Hindlimb muscle (tissue), 1 donor: ENCODE measurements around the gene RAB31. TPM values are rescaled to one million over a fixed set of nuclear protein-coding genes. Genes with fewer than 3 reads are reported as not detected.

Source experiments
- DNase-seq: peaks from one replicate; pipeline ENCODE4 v3.0.0-alpha.2; 2013
- polyA plus RNA-seq: library from polyadenylated mRNA; unstranded; fragments of 120-200 nt; gene quantifications from one replicate; pipeline ENCODE4 v1.2.1, GENCODE V29; 2013; ENCODE audit not compliant: insufficient read length

RAB31 gene
- polyA plus RNA-seq, 1 donor: 20.8 TPM

DNA sequence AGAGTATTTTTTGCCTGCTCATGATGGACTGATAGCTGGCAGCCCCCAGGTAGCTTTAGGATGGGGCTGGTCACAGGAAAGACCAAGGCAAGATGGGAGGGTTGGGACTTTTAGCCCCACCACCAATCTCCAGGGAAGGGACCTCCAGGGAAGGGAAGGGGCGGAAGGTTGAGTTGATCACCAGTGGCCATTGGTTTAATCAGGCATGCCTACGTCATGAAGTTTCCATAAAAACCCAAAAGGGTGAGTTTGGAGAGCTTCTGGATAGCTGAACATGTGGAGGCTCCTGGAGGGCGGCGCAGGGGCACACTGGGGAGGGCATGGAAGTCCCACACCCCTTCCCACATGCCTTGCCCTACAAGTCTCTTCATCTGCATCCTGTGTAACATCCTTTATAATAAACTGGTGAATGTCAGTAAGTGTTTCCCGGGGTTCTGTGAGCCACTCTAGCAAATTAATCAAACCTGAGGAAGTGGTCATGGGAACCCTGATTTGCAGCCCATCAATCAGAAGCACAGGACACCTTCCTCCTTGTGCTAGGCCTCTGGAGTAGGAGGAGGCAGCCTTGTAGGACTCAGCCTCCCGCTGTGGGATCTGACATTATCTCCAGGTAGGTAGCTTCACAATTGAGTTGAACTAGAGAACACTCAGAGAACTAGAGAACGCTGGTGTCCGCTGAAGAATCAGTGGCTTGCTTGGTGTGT is 30.3 kb downstream of the RAB31 start:
- DNase-seq: no peak

GRCh38 chr18:9739516-9739915 is 31.4 kb downstream of the RAB31 start:
- DNase-seq: no peak

DNA sequence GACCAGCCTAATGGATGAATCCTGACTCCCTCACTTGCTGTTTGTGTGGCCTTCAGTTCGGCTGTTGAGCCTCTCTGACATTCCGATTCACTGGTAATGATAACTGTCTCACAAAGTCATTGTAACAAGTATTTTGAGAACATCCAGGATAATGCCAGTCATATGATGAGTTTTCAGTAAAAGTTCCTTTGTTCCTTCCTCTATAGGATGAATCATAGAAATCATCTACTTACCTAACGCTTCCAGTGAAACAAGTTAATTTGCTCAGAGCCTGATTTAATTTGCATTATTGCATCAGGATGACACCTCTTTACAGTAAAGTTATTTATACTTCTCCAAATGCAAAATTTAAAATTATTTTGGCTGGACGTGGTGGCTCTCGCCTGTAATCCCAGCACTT is 32.0 kb downstream of the RAB31 start:
- no peak for DNase-seq

DNA sequence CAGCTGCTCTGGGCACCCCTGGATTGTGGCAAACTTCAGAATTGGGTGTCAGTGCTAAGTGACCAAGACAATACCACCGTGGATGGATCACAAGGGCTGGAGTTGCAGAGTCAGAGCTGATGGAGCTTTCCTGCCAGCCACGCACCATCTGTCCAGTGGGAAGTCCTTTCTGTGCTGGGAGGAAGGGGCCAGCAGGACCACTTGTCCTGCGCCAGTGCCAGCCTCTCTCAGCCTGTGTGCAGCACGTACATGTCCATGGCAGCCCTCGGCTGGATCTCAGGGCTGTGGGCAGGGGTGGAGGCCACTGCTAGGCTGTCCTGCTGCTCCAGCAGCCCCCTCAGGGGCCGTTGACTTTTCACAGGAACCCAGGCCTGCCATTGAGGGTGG is 33.3 kb downstream of the RAB31 start:
- no peak for DNase-seq

DNA sequence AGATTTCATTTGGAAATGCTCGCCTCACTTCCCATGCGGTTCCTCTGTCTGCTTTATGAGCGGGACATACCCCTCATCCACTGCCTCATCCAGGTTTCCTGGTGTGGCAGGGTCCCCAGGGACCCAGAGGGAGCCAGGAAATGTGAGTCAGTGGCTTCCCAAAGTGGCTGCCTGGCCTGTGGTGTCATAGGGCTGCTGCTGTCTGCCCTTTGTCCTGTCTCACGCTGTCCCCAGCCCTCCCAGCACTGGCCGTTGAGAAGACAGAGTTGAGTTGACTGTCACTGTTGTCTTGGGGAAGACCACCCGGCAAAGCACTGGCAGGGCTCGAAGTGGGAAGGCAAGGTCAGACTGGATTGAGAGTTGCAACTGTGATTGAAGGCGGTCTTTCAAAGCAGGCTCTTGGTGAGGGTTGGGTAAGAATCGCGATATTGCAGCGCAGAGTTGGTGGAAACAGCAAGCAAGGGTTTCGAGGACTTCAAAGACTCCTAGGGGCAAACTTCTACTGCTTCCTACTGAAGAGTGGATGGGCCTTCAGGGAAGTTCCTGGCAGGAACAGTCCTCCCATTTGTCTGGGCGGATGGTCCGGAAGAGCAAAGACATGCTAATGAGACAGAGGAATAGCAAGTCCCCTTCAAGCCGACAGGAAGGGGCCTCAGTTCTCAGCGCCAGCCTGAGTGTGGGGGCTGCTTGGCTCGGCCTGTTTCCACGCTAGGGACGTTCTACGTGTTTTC is 33.9 kb downstream of the RAB31 start:
- DNase-seq: no peak

GRCh38 chr18:9742524-9743131 is 34.5 kb downstream of the RAB31 start:
- peak; percentile 29 for DNase-seq

GRCh38 chr18:9743200-9744016 is 35.3 kb downstream of the RAB31 start:
- DNase-seq: no peak

GRCh38 chr18:9746958-9747357 is 38.9 kb downstream of the RAB31 start:
- DNase-seq: no peak

- no peak for DNase-seq
These were observed 41.5 kb downstream of the RAB31 start for GRCh38 chr18:9749611-9750010.

GRCh38 chr18:9750112-9750511 is 42.0 kb downstream of the RAB31 start:
- DNase-seq: no peak

- DNase-seq: no peak
These were observed 42.7 kb downstream of the RAB31 start for GRCh38 chr18:9750606-9751304.

DNA sequence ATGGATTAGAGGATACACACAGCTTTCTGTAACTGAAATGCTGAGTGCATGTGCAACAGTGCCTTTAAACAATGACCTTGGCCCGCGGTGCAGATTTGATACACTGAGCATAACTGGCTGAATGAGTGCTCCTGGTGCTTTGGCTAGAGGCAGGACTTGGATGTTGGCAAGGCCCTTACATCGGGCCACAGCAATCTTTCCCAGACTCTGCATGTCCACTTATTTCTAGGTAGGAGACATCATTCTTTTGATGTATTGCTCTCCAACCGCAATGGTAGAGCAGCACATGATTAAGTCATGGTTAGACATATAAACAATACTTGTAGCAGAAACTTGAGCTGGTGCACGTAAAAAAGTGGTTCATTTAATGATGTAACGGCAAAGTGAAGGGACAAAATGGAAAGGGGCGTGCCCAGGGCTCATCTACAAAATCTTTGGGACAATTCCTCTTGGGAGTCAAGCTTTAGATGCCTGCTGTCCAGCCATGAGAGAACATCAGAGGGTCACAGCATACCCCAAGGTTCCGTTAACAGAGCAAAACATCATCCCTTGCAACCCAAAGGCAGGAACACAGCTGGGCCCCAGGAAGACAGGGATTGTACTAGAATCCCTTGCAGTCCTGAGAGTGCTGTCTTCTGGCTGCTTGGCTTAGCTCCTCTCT is 43.4 kb downstream of the RAB31 start:
- DNase-seq: no peak

- DNase-seq: no peak
These were observed 45.7 kb downstream of the RAB31 start for GRCh38 chr18:9753846-9754245.

DNA sequence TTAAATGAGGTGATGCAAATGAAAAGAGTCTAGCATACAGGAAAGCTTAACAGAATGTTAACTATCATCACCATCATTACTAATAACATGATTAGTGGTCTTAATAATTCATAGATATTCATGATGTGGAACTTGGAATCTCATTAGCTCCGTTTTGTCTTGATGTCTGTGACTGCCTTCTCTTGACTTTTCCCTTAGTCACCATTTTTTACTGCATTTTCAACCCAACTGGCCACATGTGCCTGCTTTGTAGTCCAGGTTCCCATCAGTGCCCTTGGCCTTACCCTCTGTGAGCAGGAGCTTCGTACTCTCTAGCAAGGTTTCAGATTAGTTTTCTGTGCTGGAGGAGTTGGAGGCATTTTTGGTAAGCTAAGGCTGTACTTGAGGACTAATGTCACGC is 47.0 kb downstream of the RAB31 start:
- DNase-seq: no peak

GRCh38 chr18:9755615-9756014 is 47.5 kb downstream of the RAB31 start:
- DNase-seq: no peak

DNA sequence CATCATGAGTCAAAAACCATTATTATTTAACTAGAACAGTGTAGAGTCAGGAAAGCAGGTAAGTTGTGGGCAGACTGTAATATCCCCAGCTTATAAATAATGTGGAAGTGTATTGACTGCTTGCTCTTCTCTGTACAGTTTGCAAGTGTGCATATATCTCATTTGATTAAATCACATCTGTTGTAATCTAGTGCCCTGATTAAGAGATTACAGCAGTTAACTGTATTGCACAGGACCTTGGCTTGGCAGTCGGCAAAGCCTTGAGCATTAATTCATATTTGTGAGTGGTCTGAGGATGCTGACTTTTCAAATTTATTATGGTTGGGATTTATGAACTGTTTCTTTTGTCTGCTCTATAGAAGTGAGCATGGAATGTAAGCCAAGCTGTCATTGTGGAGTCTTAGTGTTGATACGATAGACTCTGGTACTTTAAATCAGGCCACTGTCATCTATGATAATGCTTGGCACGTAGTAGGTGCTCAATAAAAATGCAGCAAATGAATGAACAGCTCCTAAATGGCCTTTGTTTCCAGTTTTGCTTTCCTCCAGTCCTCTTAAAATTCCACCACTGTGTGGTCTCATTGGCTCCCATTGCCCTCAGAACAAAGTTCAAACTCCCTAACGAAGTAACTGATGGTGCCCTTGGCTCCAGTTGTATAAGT is 48.3 kb downstream of the RAB31 start:
- DNase-seq: no peak

DNA sequence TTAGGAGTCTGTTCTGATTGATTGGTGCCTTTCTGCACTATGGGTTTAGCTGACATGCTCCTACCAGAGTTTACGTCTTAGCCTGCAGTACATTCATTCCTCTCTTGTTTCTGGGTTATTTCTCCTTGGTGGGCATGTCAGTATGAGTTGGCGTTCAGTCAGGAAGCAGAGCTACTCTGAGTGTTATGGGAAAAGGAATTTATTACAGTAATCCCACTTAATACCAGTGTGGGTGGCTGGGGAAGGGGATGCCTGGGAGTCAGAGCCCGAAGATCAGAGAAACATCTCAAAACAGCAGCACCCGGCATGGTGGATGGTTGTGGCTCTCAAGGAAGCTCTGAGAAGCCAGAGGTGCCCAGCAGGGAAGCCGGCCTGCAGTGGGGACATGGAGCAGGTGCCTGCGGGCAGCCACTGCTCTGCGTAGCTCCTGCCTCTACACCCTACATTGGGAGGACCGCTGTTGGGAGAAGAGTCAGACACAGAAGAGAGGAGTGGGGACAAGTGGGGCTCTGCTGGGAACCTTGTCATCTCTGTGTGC is 48.9 kb downstream of the RAB31 start:
- DNase-seq: no peak

DNA sequence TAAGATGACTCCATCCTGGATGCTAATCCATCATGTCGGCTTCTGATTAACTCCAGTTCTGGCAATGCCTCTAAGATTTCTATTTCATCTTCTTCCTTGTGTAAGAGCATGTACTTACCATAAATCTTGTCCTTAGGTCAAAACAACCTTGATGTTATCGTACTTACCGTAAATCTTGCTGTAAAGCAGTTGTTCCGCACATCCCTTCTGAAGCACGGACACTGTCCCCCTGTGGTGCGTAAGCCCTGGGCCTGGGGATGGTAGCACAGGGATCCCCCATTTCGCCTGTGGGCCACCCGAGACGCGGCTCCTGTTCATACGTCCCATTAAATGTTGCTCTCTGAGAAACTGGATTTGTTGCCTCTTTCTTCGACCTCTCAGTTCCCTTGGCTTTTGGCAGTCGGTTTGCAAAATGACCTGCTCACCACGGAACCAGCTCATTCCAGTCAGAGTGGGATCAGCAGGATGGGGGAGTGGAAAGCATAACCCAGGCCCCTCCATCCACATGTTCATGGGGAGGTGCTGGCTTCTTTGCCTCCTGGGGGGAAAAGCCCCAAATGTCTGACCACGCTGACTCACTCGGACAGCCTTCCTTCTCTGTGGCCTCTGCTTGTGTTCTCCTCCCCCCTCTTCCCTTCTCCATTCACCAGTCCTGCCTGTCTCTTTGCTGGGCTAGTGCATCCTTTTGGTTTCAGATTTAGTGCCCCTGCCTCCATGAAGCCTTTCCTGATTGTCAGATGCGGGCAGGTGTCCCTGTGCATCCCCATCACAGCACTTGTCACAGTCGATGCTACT is 49.9 kb downstream of the RAB31 start:
- DNase-seq: no peak

DNA sequence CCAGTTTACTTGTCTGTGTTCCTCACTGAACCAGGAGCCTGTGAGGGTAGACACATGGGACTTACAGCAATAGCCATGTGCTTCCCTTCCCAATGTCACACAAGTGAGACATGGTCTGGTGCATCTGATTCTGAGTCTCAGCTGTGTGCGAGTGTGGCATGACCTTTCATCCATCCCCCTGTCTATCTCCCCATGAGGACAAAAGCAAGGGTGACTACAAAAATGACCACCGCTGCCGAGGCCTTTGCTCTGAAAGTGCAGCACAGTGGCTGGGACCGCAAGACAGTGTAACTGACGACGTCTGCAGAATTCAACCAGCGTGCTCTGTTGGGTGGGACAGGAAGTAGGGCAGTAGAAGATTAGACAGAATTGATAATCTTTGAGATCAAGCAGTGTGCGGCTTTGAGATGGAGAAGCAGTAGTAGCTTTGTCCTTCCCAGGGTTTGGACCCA is 50.5 kb downstream of the RAB31 start:
- no peak for DNase-seq

DNA sequence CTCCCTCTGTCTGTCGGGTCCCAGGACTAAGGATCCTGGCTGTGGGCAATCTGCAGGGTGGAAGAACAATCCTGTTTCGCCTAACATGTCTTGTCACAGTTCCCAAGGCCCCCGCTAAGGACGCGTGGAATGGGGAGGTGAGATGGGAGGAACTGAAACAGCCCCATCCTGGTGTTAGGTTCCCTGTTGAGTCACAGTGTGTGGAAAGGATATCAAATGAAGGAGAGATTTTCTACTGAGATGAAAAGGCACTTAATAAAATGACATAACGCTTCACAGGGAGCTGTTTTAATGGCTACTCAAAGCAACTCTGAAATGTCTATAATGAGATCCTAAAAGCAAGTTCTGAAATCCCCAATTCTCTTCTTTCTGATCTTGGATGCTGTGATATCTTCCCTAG is 52.5 kb downstream of the RAB31 start:
- DNase-seq: no peak
